Measurements from ENCODE around the gene FASTK. TPM values are rescaled to one million over a fixed set of nuclear protein-coding genes. Genes with fewer than 3 reads are reported as not detected.

FASTK gene
- total RNA-seq, 4 donors from 2014 or later: 121 to 241 (median 144) TPM

- H3K27me3 ChIP-seq: no peaks in the 10 kb centered on the region
- H3K4me3 ChIP-seq: peak within 1 kb of the TSS; percentile 48 to 80 (median 76)
- H3K36me3 ChIP-seq: peaks cover 0 to 2% (median 0%) of the 10 kb centered on the region in 4 donors
- no peaks in the 10 kb centered on the region for H3K9me3 ChIP-seq
- peak; percentile 83 for DNase-seq
- WGBS, 2 donors (ENCODE audit: low coverage in 1 of 2): 1% methylated on average over 58 of the region's 75 CpGs; no CpG with 5 or more reads in 1 of the 2 donors
- intact Hi-C loops (cut with DNase I; ENCODE audit: low total_unique reads): no loop called here
- peaks cover 27 to 59% (median 56%) of the 10 kb centered on the region in 4 donors for H3K4me1 ChIP-seq
- H3K27ac ChIP-seq: peak within 1 kb of the TSS; percentile 95 to 98 (median 96)
- TF ChIP-seq CTCF (IDR thresholded peaks at IDR 0.05): peak; percentile 44 to 65 (median 53)
- TF ChIP-seq POLR2AphosphoS5 (IDR thresholded peaks at IDR 0.05): peak in 2 of 3 donors; percentile 45 to 68
- peak; percentile 29 for TF ChIP-seq POLR2A (IDR thresholded peaks at IDR 0.05)
- no peak for TF ChIP-seq EP300 (IDR thresholded peaks at IDR 0.05; ENCODE audit: low read depth)
- in situ Hi-C loops (cut with MboI; ENCODE audit: low pct_ligation_motif_present in 1 of 4, low pct_unique_long_range_greater_than_20kb in 1 of 4, low sequenced_read_pairs in 3 of 4): no loop called here
These were observed 21.1 kb downstream of the FASTK start, which contains the start of gene SLC4A2 for GRCh38 chr7:151059367-151060112. Gene SLC4A2, plus strand, starts transcription at chr7:151059589. Its CDS starts 2,399 bp downstream, at chr7:151061988.

- H3K9me3 ChIP-seq: no peaks in the 10 kb centered on the region
- intact Hi-C loops (cut with DNase I; ENCODE audit: low total_unique reads): no loop called here
- WGBS, 2 donors (ENCODE audit: low coverage in 1 of 2): 5% methylated on average over 17 of the region's 18 CpGs; no CpG with 5 or more reads in 1 of the 2 donors
- H3K27me3 ChIP-seq: no peaks in the 10 kb centered on the region
- DNase-seq: no peak
- H3K36me3 ChIP-seq: no peaks in the 10 kb centered on the region
- peak overlapping the region; percentile 95 to 98 (median 96) for H3K27ac ChIP-seq
- in situ Hi-C loops (cut with MboI; ENCODE audit: low pct_ligation_motif_present in 1 of 4, low pct_unique_long_range_greater_than_20kb in 1 of 4, low sequenced_read_pairs in 3 of 4): no loop called here
- TF ChIP-seq POLR2A (IDR thresholded peaks at IDR 0.05) (no peak), CTCF (IDR thresholded peaks at IDR 0.05) (no peak), POLR2AphosphoS5 (IDR thresholded peaks at IDR 0.05) (no peak)
- peak overlapping the region; percentile 7 to 80 (median 76) for H3K4me3 ChIP-seq
- peaks cover 27 to 59% (median 56%) of the 10 kb centered on the region in 4 donors for H3K4me1 ChIP-seq
These were observed 21.7 kb downstream of the FASTK start for GRCh38 chr7:151058781-151059366.

- in situ Hi-C loops (cut with MboI; ENCODE audit: low pct_ligation_motif_present in 1 of 4, low pct_unique_long_range_greater_than_20kb in 1 of 4, low sequenced_read_pairs in 3 of 4): no loop called here
- intact Hi-C loops (cut with DNase I; ENCODE audit: low total_unique reads): no loop called here
- H3K27me3 ChIP-seq: no peaks in the 10 kb centered on the region
- peak overlapping the region; percentile 27 to 80 (median 76) for H3K4me3 ChIP-seq
- 0 to 2% methylated on average over 1 to 42 of the region's 46 CpGs for WGBS, 2 donors (ENCODE audit: low coverage in 1 of 2)
- H3K36me3 ChIP-seq: no peaks in the 10 kb centered on the region
- H3K9me3 ChIP-seq: no peaks in the 10 kb centered on the region
- peaks cover 27 to 52% (median 51%) of the 10 kb centered on the region in 4 donors for H3K4me1 ChIP-seq
- peak overlapping the region; percentile 95 to 98 (median 96) for H3K27ac ChIP-seq
- TF ChIP-seq POLR2AphosphoS5 (IDR thresholded peaks at IDR 0.05) (peak; percentile 67 to 90 (median 88)), POLR2A (IDR thresholded peaks at IDR 0.05) (peak; percentile 55), CTCF (IDR thresholded peaks at IDR 0.05) (no peak), EP300 (IDR thresholded peaks at IDR 0.05; ENCODE audit: low read depth) (peak; percentile 58)
- peak; percentile 99 for DNase-seq
These were observed 22.4 kb downstream of the FASTK start for GRCh38 chr7:151057989-151058780.
